ENCODE results near the gene R3HDM2.
A peak's percentile ranks its signal among the peaks of the same experiment; 100 is the strongest.

R3HDM2 gene

DNA sequence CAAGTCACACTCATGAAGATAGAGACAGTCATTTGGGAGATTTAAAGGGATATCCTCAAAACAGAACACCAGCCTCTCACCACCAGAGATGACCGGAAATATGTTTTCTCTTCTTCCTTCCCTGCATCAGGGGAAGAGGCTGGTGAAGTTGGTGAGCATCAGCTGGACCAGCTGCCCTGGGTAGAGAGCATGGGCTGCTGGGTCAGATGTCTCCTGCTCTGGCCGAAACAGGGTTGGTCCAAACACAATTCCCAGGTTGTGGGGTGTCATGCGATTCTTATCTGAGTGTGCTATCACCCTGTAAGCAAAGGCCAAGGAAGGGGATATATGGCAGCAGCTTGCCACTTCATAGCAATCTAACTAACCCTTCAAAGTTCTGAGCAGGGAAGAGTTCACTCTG lies 41.5 kb upstream of the R3HDM2 start:
- TF ChIP-seq, protein P1, sequence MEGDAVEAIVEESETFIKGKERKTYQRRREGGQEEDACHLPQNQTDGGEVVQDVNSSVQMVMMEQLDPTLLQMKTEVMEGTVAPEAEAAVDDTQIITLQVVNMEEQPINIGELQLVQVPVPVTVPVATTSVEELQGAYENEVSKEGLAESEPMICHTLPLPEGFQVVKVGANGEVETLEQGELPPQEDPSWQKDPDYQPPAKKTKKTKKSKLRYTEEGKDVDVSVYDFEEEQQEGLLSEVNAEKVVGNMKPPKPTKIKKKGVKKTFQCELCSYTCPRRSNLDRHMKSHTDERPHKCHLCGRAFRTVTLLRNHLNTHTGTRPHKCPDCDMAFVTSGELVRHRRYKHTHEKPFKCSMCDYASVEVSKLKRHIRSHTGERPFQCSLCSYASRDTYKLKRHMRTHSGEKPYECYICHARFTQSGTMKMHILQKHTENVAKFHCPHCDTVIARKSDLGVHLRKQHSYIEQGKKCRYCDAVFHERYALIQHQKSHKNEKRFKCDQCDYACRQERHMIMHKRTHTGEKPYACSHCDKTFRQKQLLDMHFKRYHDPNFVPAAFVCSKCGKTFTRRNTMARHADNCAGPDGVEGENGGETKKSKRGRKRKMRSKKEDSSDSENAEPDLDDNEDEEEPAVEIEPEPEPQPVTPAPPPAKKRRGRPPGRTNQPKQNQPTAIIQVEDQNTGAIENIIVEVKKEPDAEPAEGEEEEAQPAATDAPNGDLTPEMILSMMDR (IDR thresholded peaks at IDR 0.05; ENCODE audit: extremely low read depth, insufficient read depth, missing control alignments) = no peak
- DNase-seq (ENCODE audit: low spot score) = no peak
- in situ Hi-C loops (cut with MboI; ENCODE audit: low pct_unique_long_range_greater_than_20kb, low sequenced_read_pairs, unreplicated experiment) = no loop called here

DNA sequence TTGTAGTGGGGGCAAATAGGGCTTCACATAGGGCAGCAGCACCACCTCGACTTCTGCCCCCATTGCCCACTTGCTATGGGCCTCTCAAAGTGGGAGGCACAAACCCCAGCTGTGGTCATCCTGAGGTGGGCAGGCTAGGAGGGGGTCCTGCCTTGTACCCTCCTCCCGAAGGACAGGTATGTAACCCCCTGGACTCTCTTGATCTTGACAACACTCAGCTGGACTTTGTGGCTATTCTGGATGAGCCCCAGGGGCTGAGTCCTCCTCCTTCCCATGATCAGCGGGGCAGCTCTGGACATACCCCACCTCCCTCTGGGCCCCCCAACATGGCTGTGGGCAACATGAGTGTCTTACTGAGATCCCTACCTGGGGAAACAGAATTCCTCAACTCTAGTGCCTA lies 40.8 kb upstream of the R3HDM2 start:
- TF ChIP-seq, protein P1 (IDR thresholded peaks at IDR 0.05; ENCODE audit: extremely low read depth, insufficient read depth, missing control alignments) = no peak
- in situ Hi-C loops (cut with MboI; ENCODE audit: low pct_unique_long_range_greater_than_20kb, low sequenced_read_pairs, unreplicated experiment) = no loop called here
- no peak for DNase-seq (ENCODE audit: low spot score)

DNA sequence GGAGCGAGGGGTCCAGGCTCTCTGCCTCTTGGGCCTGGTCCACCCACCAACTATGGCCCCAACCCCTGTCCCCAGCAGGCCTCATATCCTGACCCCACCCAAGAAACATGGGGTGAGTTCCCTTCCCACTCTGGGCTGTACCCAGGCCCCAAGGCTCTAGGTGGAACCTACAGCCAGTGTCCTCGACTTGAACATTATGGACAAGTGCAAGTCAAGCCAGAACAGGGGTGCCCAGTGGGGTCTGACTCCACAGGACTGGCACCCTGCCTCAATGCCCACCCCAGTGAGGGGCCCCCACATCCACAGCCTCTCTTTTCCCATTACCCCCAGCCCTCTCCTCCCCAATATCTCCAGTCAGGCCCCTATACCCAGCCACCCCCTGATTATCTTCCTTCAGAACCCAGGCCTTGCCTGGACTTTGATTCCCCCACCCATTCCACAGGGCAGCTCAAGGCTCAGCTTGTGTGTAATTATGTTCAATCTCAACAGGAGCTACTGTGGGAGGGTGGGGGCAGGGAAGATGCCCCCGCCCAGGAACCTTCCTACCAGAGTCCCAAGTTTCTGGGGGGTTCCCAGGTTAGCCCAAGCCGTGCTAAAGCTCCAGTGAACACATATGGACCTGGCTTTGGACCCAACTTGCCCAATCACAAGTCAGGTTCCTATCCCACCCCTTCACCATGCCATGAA lies 40.3 kb upstream of the R3HDM2 start:
- in situ Hi-C loops (cut with MboI; ENCODE audit: low pct_unique_long_range_greater_than_20kb, low sequenced_read_pairs, unreplicated experiment) = no loop called here
- no peak for DNase-seq (ENCODE audit: low spot score)
- TF ChIP-seq, protein P1 (IDR thresholded peaks at IDR 0.05; ENCODE audit: extremely low read depth, insufficient read depth, missing control alignments) = no peak

DNA sequence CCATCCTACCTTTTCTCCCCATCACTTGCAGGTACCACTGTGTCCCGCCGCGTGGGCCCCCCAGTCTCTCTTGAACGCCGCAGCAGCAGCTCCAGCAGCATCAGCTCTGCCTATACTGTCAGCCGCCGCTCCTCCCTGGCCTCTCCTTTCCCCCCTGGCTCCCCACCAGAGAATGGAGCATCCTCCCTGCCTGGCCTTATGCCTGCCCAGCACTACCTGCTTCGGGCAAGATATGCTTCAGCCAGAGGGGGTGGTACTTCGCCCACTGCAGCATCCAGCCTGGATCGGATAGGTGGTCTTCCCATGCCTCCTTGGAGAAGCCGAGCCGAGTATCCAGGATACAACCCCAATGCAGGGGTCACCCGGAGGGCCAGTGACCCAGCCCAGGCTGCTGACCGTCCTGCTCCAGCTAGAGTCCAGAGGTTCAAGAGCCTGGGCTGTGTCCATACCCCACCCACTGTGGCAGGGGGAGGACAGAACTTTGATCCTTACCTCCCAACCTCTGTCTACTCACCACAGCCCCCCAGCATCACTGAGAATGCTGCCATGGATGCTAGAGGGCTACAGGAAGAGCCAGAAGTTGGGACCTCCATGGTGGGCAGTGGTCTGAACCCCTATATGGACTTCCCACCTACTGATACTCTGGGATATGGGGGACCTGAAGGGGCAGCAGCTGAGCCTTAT lies 39.6 kb upstream of the R3HDM2 start:
- TF ChIP-seq, protein P1 (IDR thresholded peaks at IDR 0.05; ENCODE audit: extremely low read depth, insufficient read depth, missing control alignments) = no peak

DNA sequence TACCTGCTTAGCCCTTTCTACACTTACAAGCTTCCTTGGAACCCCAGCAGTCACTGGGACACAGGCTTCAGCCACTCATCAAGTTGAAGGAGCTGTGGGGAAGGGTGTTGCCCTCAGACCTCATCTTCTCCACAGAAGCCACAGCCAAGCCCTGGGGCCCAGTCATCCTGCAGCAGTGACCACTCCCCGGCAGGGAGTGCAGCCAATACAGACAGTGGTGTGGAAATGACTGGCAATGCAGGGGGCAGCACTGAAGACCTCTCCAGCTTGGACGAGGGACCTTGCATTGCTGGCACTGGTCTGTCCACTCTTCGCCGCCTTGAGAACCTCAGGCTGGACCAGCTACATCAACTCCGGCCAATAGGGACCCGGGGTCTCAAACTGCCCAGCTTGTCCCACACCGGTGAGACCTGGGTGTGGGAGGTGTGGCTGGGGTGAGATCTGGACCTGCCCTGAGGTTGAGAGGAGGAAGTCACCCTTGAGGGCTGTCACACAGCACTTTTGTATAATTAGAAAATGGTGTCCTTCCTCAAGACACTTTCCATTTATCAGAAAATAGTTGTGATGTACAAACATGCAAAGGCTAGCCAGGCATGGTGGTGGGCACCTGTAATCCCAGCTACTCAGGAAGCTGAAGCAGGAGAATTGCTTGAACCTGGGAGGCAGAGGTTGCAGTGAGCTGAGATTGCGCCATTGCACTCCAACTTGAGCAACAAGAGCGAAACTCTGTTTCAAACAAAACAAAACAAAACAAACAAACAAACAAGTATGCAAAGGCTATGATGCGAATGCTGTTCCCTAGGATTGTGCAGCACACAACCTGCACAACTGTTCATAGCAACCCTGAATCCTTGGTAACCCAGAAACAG lies 38.7 kb upstream of the R3HDM2 start:
- DNase-seq (ENCODE audit: low spot score) = no peak
- TF ChIP-seq, protein P1 (IDR thresholded peaks at IDR 0.05; ENCODE audit: extremely low read depth, insufficient read depth, missing control alignments) = no peak
- in situ Hi-C loops (cut with MboI; ENCODE audit: low pct_unique_long_range_greater_than_20kb, low sequenced_read_pairs, unreplicated experiment) = no loop called here

More for the DNA sequence above, 39.6 kb upstream of the R3HDM2 start:
- DNase-seq (ENCODE audit: low spot score) = peak; percentile 5
- in situ Hi-C loops (cut with MboI; ENCODE audit: low pct_unique_long_range_greater_than_20kb, low sequenced_read_pairs, unreplicated experiment) = no loop called here

DNA sequence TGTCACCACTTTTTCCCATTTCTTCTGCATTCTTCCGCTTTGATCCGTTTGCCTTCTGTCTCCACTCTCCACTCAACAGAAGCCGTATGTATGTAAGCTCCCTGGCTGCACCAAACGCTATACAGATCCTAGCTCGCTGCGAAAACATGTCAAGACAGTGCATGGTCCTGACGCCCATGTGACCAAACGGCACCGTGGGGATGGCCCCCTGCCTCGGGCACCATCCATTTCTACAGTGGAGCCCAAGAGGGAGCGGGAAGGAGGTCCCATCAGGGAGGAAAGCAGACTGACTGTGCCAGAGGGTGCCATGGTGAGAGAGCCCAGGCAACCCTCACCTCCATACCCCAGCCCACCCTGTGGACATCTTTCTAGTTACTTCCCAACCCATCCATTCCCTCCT lies 37.1 kb upstream of the R3HDM2 start:
- TF ChIP-seq, protein P1 (IDR thresholded peaks at IDR 0.05; ENCODE audit: extremely low read depth, insufficient read depth, missing control alignments) = no peak
- DNase-seq (ENCODE audit: low spot score) = no peak
- in situ Hi-C loops (cut with MboI; ENCODE audit: low pct_unique_long_range_greater_than_20kb, low sequenced_read_pairs, unreplicated experiment) = no loop called here
